HepG2 (cell line): ENCODE measurements around the gene TRIO. TPM values are rescaled to one million over a fixed set of nuclear protein-coding genes. Genes with fewer than 3 reads are reported as not detected.
"Not testable (repeated sequence)": the region's sequence is repeated elsewhere in the genome, so short reads cannot be mapped to it uniquely, and the experiment has no call there.

ENCODE experiments used
- ATAC-seq: fragments of 200-7000 bp; cut with Tn5 transposase; 3 replicates; pipeline ENCODE4 v1.9.1; 2020; ENCODE audit warnings: mild to moderate bottlenecking, moderate library complexity
- BruUV-seq: library from RNA; stranded (reverse); fragments of 400-500 nt; replicated peaks from 2 replicates; lab custom pipeline; 2021; lab: Mats Ljungman, UMichigan
- CTCF ChIA-PET: fragments of 300-600 bp; formaldehyde crosslinking; extraction: SDS; loops from one replicate; lab custom pipeline; 2021; ENCODE audit warnings: low total read pairs, inconsistent platforms, low intra/inter-chr PET ratio; lab: Yijun Ruan, JAX
- POLR2A ChIA-PET: fragments of 350-600 bp; sonication (Branson Sonifier 250); formaldehyde crosslinking; loops from one replicate; lab custom pipeline; 2020; ENCODE audit warnings: antibody characterized with exemption, inconsistent platforms; lab: Yijun Ruan, JAX
- DNase-seq: peaks from one replicate; pipeline ENCODE4 v3.0.0-alpha.2; 2015; ENCODE audit warnings: low spot score
- FAIRE-seq: peaks from 3 replicates; lab custom pipeline; 2011; peaks lifted over from hg19 to GRCh38; lab: Jason Lieb, UNC
- H2AFZ ChIP-seq: one replicate; pipeline ENCODE4 v1.6.1; 2011; ENCODE audit warnings: low read length, inconsistent platforms
- H3K27ac ChIP-seq: fragments of 300-600 bp; 3 replicates; pipeline ENCODE4 v1.8.0; 2011; ENCODE audit warnings: mixed run types, mild to moderate bottlenecking, mixed read lengths, low read length, inconsistent platforms; ENCODE audit not compliant: insufficient read depth; ENCODE audit errors: extremely low read length
- H3K27me3 ChIP-seq, 2 experiments: fragments of 200-600 bp in 1 of 2; 2 replicates in 1 of 2; 3 replicates in 1 of 2; pipeline versions ENCODE4 v1.6.0 to v1.8.0; 2011; ENCODE audit warnings: low read length in 2 of 2, mild to moderate bottlenecking in 2 of 2, moderate library complexity in 2 of 2, inconsistent platforms in 1 of 2; ENCODE audit not compliant: insufficient read depth in 2 of 2, control insufficient read depth in 1 of 2
- H3K36me3 ChIP-seq, 2 experiments: fragments of 200-600 bp in 1 of 2; replicated peaks in 1 of 2; 2 replicates in 1 of 2; 3 replicates in 1 of 2; pipeline versions ENCODE4 v1.5.1 to v1.8.0; 2011; ENCODE audit warnings: low read length in 2 of 2, inconsistent platforms in 1 of 2; ENCODE audit not compliant: insufficient read depth in 2 of 2, control insufficient read depth in 1 of 2
- H3K4me1 ChIP-seq: 2 replicates; pipeline ENCODE4 v1.5.1; 2012; ENCODE audit warnings: low read length, inconsistent platforms; ENCODE audit not compliant: insufficient read depth
- H3K4me2 ChIP-seq: 2 replicates; pipeline ENCODE4 v1.6.0; 2011; ENCODE audit warnings: low read depth, low read length, inconsistent platforms
- H3K4me3 ChIP-seq, 3 experiments: fragments of 200-600 bp in 1 of 3; sonication (generic), shearing (Covaris generic) in 1 of 3; replicated peaks in 1 of 3; 2 replicates each; pipeline ENCODE4 v1.5.1; 2011 to 2016; ENCODE audit warnings: low read length in 3 of 3, inconsistent platforms in 2 of 3, low read depth in 2 of 3, mild to moderate bottlenecking in 2 of 3, control low read depth in 1 of 3, mixed read lengths in 1 of 3; ENCODE audit not compliant: insufficient read depth in 1 of 3
- H3K79me2 ChIP-seq: one replicate; pipeline ENCODE4 v1.6.1; 2011; ENCODE audit warnings: low read length, inconsistent platforms; ENCODE audit not compliant: insufficient read depth
- H3K9ac ChIP-seq: 2 replicates; pipeline ENCODE4 v1.6.0; 2011; ENCODE audit warnings: mild to moderate bottlenecking, low read depth, low read length, inconsistent platforms; ENCODE audit not compliant: insufficient read depth
- H3K9me3 ChIP-seq: 2 replicates; pipeline ENCODE4 v1.5.1; 2012; ENCODE audit warnings: mild to moderate bottlenecking, low read length
- H4K20me1 ChIP-seq: 2 replicates; pipeline ENCODE4 v1.6.0; 2011; ENCODE audit warnings: inconsistent platforms, mild to moderate bottlenecking, low read length, moderate library complexity; ENCODE audit not compliant: insufficient read depth
- ADNP ChIP-seq: sonication (generic); formaldehyde crosslinking; IDR thresholded peaks from 2 replicates; pipeline ENCODE4 v1.4.0; 2020; ENCODE audit warnings: missing genetic modification reagents
- BCL6 ChIP-seq: IDR thresholded peaks from 2 replicates; pipeline ENCODE4 v1.6.1; 2016; ENCODE audit warnings: missing genetic modification reagents, missing compliant biosample characterization
- ESRRA ChIP-seq: sonication (generic); formaldehyde crosslinking; IDR thresholded peaks from 2 replicates; pipeline ENCODE4 v1.5.1; 2020; ENCODE audit warnings: mild to moderate bottlenecking, low read depth, missing genetic modification reagents
- HNF4A ChIP-seq: sonication (generic); formaldehyde crosslinking; IDR thresholded peaks from 2 replicates; pipeline ENCODE4 v1.4.0; 2020; ENCODE audit warnings: missing genetic modification reagents
- MED1 ChIP-seq: sonication (generic); formaldehyde crosslinking; IDR thresholded peaks from 2 replicates; pipeline ENCODE4 v1.4.0; 2020; ENCODE audit warnings: missing genetic modification reagents
- POGZ ChIP-seq: sonication (generic); formaldehyde crosslinking; IDR thresholded peaks from 2 replicates; pipeline ENCODE4 v1.4.0; 2020; ENCODE audit warnings: mild to moderate bottlenecking, missing genetic modification reagents
- TEAD3 ChIP-seq: optimal IDR thresholded peaks from 2 replicates; pipeline ENCODE3; 2016; ENCODE audit warnings: borderline replicate concordance
- WIZ ChIP-seq: sonication (generic); formaldehyde crosslinking; IDR thresholded peaks from 2 replicates; pipeline ENCODE4 v1.5.1; 2020; ENCODE audit warnings: mild to moderate bottlenecking, missing genetic modification reagents
- ZEB1 ChIP-seq: IDR thresholded peaks from 2 replicates; pipeline ENCODE4 v1.6.1; 2012; ENCODE audit warnings: mild to moderate bottlenecking, low read depth, inconsistent platforms; ENCODE audit not compliant: insufficient replicate concordance
- ZNF121 ChIP-seq: sonication (generic); formaldehyde crosslinking; IDR thresholded peaks from 2 replicates; pipeline ENCODE4 v1.5.0; 2020; ENCODE audit warnings: mild to moderate bottlenecking, missing genetic modification reagents
- ZNF232 ChIP-seq: sonication (generic); formaldehyde crosslinking; IDR thresholded peaks from 2 replicates; pipeline ENCODE4 v1.4.0; 2020; ENCODE audit warnings: missing genetic modification reagents, borderline replicate concordance
- ZNF644 ChIP-seq: IDR thresholded peaks from 2 replicates; pipeline ENCODE4 v1.6.1; 2016; ENCODE audit warnings: low read depth
- WGBS: methylation state at CpG from one replicate; pipeline ENCODE4 v1.1.6; 2017; ENCODE audit warnings: low lambda C conversion rate; 5-methylcytosine and 5-hydroxymethylcytosine counted together
- in situ Hi-C: cut with HindIII; loops from 2 replicates; pipeline ENCODE4 v1.10.0; 2017; ENCODE audit warnings: low pct_unique_long_range_greater_than_20kb; ENCODE audit not compliant: extremely low pct_ligation_motif_present
- intact Hi-C: fragments of 100-400 bp; cut with micrococcal nuclease; formaldehyde crosslinking; loops from one replicate; pipeline ENCODE4 v1.10.0; 2022; ENCODE audit not compliant: unreplicated experiment
- polyA plus RNA-seq, 8 experiments: library from polyadenylated mRNA; depleted of rRNA in 3 of 8; stranded (reverse) in 7 of 8; unstranded in 1 of 8; fragments of >200 nt; fragmentation: Illumina TruSeq in 4 of 8; extraction: Trizol in 4 of 8; gene quantifications; 2 replicates each; pipeline versions ENCODE4 v1.2.1 to v1.2.3, GENCODE V29; 2011 to 2016; ENCODE audit warnings: low read depth in 4 of 8, missing spikeins in 1 of 8, mixed read lengths in 1 of 8; ENCODE audit not compliant: insufficient read depth in 1 of 8
- total RNA-seq, 5 experiments: library from RNA; depleted of rRNA; stranded (reverse); fragments of >200 nt; fragmentation: Illumina TruSeq; extraction: Trizol; gene quantifications; 2 replicates each; pipeline ENCODE4 v1.2.3, GENCODE V29; 2016; ENCODE audit warnings: low read depth in 1 of 5
- TF ChIP-seq, protein P1 (sequence below): sonication (generic); formaldehyde crosslinking; IDR thresholded peaks from 2 replicates; pipeline ENCODE4 v1.9.0; 2021; ENCODE audit warnings: mild to moderate bottlenecking, missing genetic modification reagents
- TF ChIP-seq, protein P2 (sequence below), 2 experiments: fragments of 450-650 bp in 1 of 2; sonication (generic) in 1 of 2; formaldehyde crosslinking; IDR thresholded peaks; 2 replicates each; pipeline versions ENCODE4 v1.5.0 to v1.8.0; 2020 to 2022; ENCODE audit warnings: mild to moderate bottlenecking in 1 of 2, missing genetic modification reagents in 1 of 2

Gene TRIO
- total and polyA plus RNA-seq, 2 of the 13 experiments (the other 11 are each of a cell fraction or from before 2014, with no cell fraction given): 45.2 to 45.9 TPM

DNA sequence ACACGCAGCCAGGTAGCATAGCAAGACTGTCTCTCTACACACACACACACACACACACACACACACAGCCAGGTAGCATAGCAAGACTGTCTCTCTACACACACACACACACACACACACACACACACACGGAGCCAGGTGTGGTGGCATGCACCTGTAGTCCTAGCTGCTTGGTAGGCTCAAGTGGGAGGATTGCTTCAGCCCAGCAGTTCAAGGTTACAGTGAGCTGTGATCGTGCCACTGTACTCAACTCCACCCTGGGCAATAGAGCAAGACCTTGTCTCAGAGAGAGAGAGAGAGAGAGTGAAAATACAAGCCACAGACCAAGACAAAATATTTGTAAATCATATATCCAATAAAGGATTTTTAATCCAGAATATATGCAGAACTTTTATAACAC is 64.3 kb downstream of the TRIO start:
- H3K79me2 ChIP-seq: peaks cover 92% of the 10 kb centered on the region
- H3K4me1 ChIP-seq: peaks cover 94% of the 10 kb centered on the region
- BruUV-seq, H2AFZ ChIP-seq, POLR2A ChIA-PET, H3K27me3 ChIP-seq, in situ Hi-C loops, H3K9me3 ChIP-seq, CTCF ChIA-PET, H3K9ac ChIP-seq, H3K36me3 ChIP-seq, H4K20me1 ChIP-seq: not testable (repeated sequence)
- ATAC-seq: peak; percentile 39
- peak overlapping the region in 1 of 3 experiments; percentile 53; a peak in 1 of 6 replicates for H3K4me3 ChIP-seq
- FAIRE-seq: peak; percentile 63
- intact Hi-C loops: loop anchor here (5.0 kb wide), 1 partner anchor 35 kb away; no protein-coding TSS in a partner anchor
- H3K27ac ChIP-seq: peak overlapping the region; percentile 76
- peak overlapping the region; percentile 81 for H3K4me2 ChIP-seq
- DNase-seq: peak; percentile 61
- 19% methylated on average over 2 of the region's 3 CpGs for WGBS
- TF ChIP-seq ZNF232 (CRISPR knock-in tag): 0 out of 2 replicates have a peak, but pooled peaks have one; percentile 37
- TF ChIP-seq, protein P1, sequence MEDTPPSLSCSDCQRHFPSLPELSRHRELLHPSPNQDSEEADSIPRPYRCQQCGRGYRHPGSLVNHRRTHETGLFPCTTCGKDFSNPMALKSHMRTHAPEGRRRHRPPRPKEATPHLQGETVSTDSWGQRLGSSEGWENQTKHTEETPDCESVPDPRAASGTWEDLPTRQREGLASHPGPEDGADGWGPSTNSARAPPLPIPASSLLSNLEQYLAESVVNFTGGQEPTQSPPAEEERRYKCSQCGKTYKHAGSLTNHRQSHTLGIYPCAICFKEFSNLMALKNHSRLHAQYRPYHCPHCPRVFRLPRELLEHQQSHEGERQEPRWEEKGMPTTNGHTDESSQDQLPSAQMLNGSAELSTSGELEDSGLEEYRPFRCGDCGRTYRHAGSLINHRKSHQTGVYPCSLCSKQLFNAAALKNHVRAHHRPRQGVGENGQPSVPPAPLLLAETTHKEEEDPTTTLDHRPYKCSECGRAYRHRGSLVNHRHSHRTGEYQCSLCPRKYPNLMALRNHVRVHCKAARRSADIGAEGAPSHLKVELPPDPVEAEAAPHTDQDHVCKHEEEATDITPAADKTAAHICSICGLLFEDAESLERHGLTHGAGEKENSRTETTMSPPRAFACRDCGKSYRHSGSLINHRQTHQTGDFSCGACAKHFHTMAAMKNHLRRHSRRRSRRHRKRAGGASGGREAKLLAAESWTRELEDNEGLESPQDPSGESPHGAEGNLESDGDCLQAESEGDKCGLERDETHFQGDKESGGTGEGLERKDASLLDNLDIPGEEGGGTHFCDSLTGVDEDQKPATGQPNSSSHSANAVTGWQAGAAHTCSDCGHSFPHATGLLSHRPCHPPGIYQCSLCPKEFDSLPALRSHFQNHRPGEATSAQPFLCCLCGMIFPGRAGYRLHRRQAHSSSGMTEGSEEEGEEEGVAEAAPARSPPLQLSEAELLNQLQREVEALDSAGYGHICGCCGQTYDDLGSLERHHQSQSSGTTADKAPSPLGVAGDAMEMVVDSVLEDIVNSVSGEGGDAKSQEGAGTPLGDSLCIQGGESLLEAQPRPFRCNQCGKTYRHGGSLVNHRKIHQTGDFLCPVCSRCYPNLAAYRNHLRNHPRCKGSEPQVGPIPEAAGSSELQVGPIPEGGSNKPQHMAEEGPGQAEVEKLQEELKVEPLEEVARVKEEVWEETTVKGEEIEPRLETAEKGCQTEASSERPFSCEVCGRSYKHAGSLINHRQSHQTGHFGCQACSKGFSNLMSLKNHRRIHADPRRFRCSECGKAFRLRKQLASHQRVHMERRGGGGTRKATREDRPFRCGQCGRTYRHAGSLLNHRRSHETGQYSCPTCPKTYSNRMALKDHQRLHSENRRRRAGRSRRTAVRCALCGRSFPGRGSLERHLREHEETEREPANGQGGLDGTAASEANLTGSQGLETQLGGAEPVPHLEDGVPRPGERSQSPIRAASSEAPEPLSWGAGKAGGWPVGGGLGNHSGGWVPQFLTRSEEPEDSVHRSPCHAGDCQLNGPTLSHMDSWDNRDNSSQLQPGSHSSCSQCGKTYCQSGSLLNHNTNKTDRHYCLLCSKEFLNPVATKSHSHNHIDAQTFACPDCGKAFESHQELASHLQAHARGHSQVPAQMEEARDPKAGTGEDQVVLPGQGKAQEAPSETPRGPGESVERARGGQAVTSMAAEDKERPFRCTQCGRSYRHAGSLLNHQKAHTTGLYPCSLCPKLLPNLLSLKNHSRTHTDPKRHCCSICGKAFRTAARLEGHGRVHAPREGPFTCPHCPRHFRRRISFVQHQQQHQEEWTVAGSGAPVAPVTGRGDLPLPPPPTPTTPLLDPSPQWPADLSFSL (CRISPR knock-in tag): peak; percentile 95
- TF ChIP-seq ZEB1: peak; percentile 38
- TF ChIP-seq, protein P2, sequence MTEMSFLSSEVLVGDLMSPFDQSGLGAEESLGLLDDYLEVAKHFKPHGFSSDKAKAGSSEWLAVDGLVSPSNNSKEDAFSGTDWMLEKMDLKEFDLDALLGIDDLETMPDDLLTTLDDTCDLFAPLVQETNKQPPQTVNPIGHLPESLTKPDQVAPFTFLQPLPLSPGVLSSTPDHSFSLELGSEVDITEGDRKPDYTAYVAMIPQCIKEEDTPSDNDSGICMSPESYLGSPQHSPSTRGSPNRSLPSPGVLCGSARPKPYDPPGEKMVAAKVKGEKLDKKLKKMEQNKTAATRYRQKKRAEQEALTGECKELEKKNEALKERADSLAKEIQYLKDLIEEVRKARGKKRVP (CRISPR knock-in tag; IDR thresholded peaks at IDR 0.05): peak in 1 of 2 experiments; percentile 59; a peak in 2 of 4 replicates
- TF ChIP-seq ADNP (CRISPR knock-in tag): 0 out of 2 replicates have a peak, but pooled peaks have one; percentile 60
- peak; percentile 83 for TF ChIP-seq POGZ
- TF ChIP-seq ZNF644 (CRISPR knock-in tag): peak; percentile 83
- peak; percentile 54 for TF ChIP-seq TEAD3
- TF ChIP-seq ZNF121 (CRISPR knock-in tag): peak; percentile 99
- TF ChIP-seq WIZ: 0 out of 2 replicates have a peak, but pooled peaks have one; percentile 45
- 0 out of 2 replicates have a peak, but pooled peaks have one; percentile 55 for TF ChIP-seq ESRRA (CRISPR knock-in tag)
- peak; percentile 80 for TF ChIP-seq HNF4A
- peak; percentile 70 for TF ChIP-seq MED1
- peak; percentile 32; the same call in 1 of the 2 replicates for TF ChIP-seq BCL6 (CRISPR knock-in tag)
